ENCODE results near the gene TTLL13. TPM values are rescaled to one million over a fixed set of nuclear protein-coding genes. Genes with fewer than 3 reads are reported as not detected.

The TTLL13 gene
- total RNA-seq, 4 donors from 2014 or later: not detected

- Histone ChIP-seq H3K27me3 (no peaks in the 10 kb centered on the region), H3K36me3 (peaks cover 44 to 100% (median 56%) of the 10 kb centered on the region in 3 donors), H3K4me1 (peaks cover 14 to 57% (median 15%) of the 10 kb centered on the region in 3 donors), H3K4me3 (no peak overlapping the region), H3K9me3 (no peaks in the 10 kb centered on the region), H3K27ac (no peak overlapping the region)
- no peak for DNase-seq
- intact Hi-C loops (cut with DNase I): no loop called here
- TF ChIP-seq POLR2A (IDR thresholded peaks at IDR 0.05) (no peak), CTCF (IDR thresholded peaks at IDR 0.05) (no peak)
- 68 to 83% methylated on average over 2 of the region's 2 CpGs for WGBS, 2 donors
Observed at GRCh38 chr15:90222547-90222946, 26.8 kb upstream of the TTLL13 start.

GRCh38 chr15:90223441-90224165, 25.8 kb upstream of the TTLL13 start:
- Histone ChIP-seq H3K27me3 (no peaks in the 10 kb centered on the region), H3K36me3 (peaks cover 46 to 100% (median 61%) of the 10 kb centered on the region in 3 donors), H3K9me3 (no peaks in the 10 kb centered on the region), H3K4me1 (peaks cover 11 to 57% (median 11%) of the 10 kb centered on the region in 3 donors), H3K27ac (peak overlapping the region in 2 of 4 donors; percentile 5 to 6), H3K4me3 (no peak overlapping the region)
- WGBS, 2 donors: 82 to 88% methylated on average over 8 to 13 of the region's 22 CpGs
- intact Hi-C loops (cut with DNase I): no loop called here
- no peak for TF ChIP-seq CTCF (IDR thresholded peaks at IDR 0.05)
- no peak for TF ChIP-seq POLR2A (IDR thresholded peaks at IDR 0.05)
- no peak for DNase-seq

GRCh38 chr15:90225047-90225446, 24.3 kb upstream of the TTLL13 start:
- DNase-seq: no peak
- no peaks in the 10 kb centered on the region for H3K27me3 ChIP-seq
- no peak overlapping the region for H3K4me3 ChIP-seq
- no peak for TF ChIP-seq POLR2A (IDR thresholded peaks at IDR 0.05)
- TF ChIP-seq CTCF (IDR thresholded peaks at IDR 0.05): no peak
- H3K27ac ChIP-seq: no peak overlapping the region
- H3K36me3 ChIP-seq: peaks cover 53 to 100% (median 68%) of the 10 kb centered on the region in 3 donors
- peaks cover 12 to 57% (median 24%) of the 10 kb centered on the region in 3 donors for H3K4me1 ChIP-seq
- WGBS, 2 donors: 81% methylated on average over 8 of the region's 17 CpGs; no CpG with 5 or more reads in 1 of the 2 donors
- no peaks in the 10 kb centered on the region for H3K9me3 ChIP-seq
- intact Hi-C loops (cut with DNase I): no loop called here

GRCh38 chr15:90225504-90226234, 23.7 kb upstream of the TTLL13 start:
- no peak overlapping the region for H3K27ac ChIP-seq
- no peaks in the 10 kb centered on the region for H3K9me3 ChIP-seq
- peaks cover 17 to 59% (median 28%) of the 10 kb centered on the region in 3 donors for H3K4me1 ChIP-seq
- 72 to 76% methylated on average over 5 to 8 of the region's 18 CpGs for WGBS, 2 donors
- peaks cover 53 to 100% (median 68%) of the 10 kb centered on the region in 3 donors for H3K36me3 ChIP-seq
- no peak overlapping the region for H3K4me3 ChIP-seq
- intact Hi-C loops (cut with DNase I): no loop called here
- no peak for DNase-seq
- TF ChIP-seq CTCF (IDR thresholded peaks at IDR 0.05): no peak
- no peak for TF ChIP-seq POLR2A (IDR thresholded peaks at IDR 0.05)
- H3K27me3 ChIP-seq: no peaks in the 10 kb centered on the region

- no peak for DNase-seq
- peaks cover 49 to 92% (median 68%) of the 10 kb centered on the region in 3 donors for H3K36me3 ChIP-seq
- H3K9me3 ChIP-seq: no peaks in the 10 kb centered on the region
- H3K27me3 ChIP-seq: no peaks in the 10 kb centered on the region
- H3K27ac ChIP-seq: peak overlapping the region in 2 of 4 donors; percentile 36 to 98
- no peak overlapping the region for H3K4me3 ChIP-seq
- H3K4me1 ChIP-seq: peaks cover 22 to 64% (median 36%) of the 10 kb centered on the region in 3 donors
- no peak for TF ChIP-seq POLR2A (IDR thresholded peaks at IDR 0.05)
- TF ChIP-seq CTCF (IDR thresholded peaks at IDR 0.05): no peak
- intact Hi-C loops (cut with DNase I): no loop called here
- WGBS, 2 donors: 78 to 81% methylated on average over 7 of the region's 7 CpGs
Observed at GRCh38 chr15:90227336-90227735, 22.0 kb upstream of the TTLL13 start.
